Mucosa of stomach (tissue), 1 donor: Measurements from ENCODE around the gene LINS1.

Source experiments
- H3K27me3 ChIP-seq: one replicate; pipeline ENCODE4 v1.7.0; 2013; ENCODE audit warnings: mild to moderate bottlenecking, low read length; ENCODE audit not compliant: control insufficient read depth, insufficient read depth
- H3K36me3 ChIP-seq: one replicate; pipeline ENCODE4 v1.7.0; 2013; ENCODE audit warnings: low read length; ENCODE audit not compliant: control insufficient read depth, insufficient read depth
- H3K4me1 ChIP-seq: one replicate; pipeline ENCODE4 v1.7.0; 2013; ENCODE audit warnings: mild to moderate bottlenecking, low read length; ENCODE audit not compliant: control insufficient read depth, insufficient read depth
- H3K4me3 ChIP-seq: one replicate; pipeline ENCODE4 v1.7.0; 2013; ENCODE audit warnings: low read length
- H3K9ac ChIP-seq: one replicate; pipeline ENCODE4 v1.7.0; 2013; ENCODE audit warnings: mild to moderate bottlenecking, low read length, moderate library complexity
- H3K9me3 ChIP-seq: one replicate; pipeline ENCODE4 v1.7.0; 2013; ENCODE audit warnings: mild to moderate bottlenecking, low read length, moderate library complexity; ENCODE audit not compliant: control insufficient read depth
- donor health status: Pancreatic carcinoma.

Gene LINS1

DNA sequence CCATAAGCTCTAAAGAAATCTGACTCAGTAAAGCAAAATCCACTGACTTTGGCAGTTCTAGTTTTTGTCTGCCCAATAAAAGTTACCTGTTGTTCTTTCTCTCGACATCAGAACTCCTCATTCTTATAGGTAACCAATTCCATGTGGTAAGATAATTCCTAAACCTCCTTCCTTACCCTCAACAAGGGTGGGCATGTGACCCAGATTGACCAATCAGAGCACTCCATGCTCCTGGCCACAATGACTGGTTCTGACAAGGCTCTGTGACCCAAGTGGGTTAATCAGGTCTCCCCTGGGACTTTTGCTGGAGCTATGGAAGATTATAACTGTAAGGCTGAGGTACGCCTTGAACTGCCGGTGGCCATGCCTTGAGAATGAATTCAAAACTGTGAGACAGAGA lies 31.7 kb downstream of the LINS1 start:
- Histone ChIP-seq H3K27me3 (no peaks in the 10 kb centered on the region), H3K9ac (no peak overlapping the region), H3K36me3 (no peaks in the 10 kb centered on the region), H3K4me3 (no peak overlapping the region), H3K9me3 (no peaks in the 10 kb centered on the region), H3K4me1 (no peaks in the 10 kb centered on the region)

DNA sequence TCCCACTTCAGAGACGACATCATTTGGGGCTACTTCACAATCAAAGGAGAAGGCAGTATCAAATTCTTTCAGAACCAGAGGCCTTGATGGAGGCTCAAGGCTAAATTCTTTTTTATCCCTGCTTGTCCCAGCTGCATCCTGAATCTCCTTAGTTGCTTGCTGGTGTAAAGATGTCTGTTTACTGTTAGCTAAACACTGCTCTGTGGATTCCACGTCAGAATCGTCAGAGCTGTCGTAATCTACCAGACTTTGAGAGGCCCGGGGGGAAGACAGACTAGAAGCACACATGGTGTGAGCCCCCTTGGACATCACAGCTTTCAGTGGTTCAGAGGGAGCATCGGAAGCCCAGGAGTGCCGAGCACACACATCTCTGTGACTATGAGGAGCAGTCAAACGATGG lies 32.6 kb downstream of the LINS1 start:
- Histone ChIP-seq H3K4me3 (no peak overlapping the region), H3K27me3 (no peaks in the 10 kb centered on the region), H3K9ac (no peak overlapping the region), H3K4me1 (no peaks in the 10 kb centered on the region), H3K36me3 (no peaks in the 10 kb centered on the region), H3K9me3 (no peaks in the 10 kb centered on the region)

DNA sequence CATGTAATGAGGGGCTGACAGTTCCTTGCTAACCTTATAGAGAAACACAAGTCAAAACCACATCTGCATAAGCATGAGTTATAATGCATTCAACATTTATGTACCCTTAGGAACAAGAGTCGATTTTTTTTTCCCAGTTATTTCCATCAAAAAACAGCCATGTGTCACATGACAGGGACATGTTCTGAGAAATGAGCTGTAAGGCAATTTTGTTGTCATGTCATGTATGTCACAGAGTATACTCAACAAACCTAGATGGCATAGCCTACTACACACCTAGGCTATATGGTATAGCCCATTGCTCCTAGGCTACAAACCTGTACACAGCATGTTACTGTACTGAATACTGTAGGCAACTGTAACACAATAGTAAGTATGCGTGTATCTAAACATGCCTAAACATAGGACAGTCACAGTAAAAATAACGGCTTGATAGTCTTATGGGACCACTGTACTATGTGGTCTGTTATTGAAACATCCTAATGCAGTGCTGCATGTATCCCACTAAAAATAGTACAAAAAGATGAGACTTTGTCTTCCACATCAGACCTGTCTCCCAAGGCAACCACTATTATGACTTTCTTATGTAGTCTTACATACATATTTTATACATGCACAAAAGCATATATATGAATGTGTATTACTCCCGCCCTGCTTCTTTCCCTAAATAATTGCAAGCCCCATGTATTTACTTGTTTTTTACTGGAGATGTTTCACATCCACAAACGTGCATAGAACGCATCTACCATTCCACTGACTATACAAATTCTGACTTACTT lies 34.9 kb downstream of the LINS1 start:
- no peak overlapping the region for H3K9ac ChIP-seq
- H3K4me1 ChIP-seq, result no peaks in the 10 kb centered on the region
- no peaks in the 10 kb centered on the region for H3K27me3 ChIP-seq
- no peaks in the 10 kb centered on the region for H3K36me3 ChIP-seq
- no peak overlapping the region for H3K4me3 ChIP-seq
- H3K9me3 ChIP-seq, result no peaks in the 10 kb centered on the region

DNA sequence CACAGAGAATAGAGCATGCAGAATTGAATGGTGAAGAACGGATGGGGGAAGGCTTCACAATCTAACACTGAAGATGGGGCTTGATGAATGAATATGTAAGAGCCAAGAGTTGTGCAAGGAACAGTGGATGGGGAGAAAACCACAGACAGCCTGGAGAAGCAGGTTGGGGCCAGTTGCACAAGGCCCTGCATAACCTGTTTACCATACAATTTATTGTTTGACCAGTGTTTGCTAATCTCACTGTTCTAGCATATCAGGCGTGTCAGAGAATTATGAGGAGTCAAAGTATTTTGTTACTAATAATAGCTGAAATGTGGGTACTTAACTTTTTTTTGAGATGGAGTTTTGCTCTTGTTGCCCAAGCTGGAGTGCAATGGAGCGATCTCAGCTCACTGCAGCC lies 36.4 kb downstream of the LINS1 start:
- no peaks in the 10 kb centered on the region for H3K36me3 ChIP-seq
- no peaks in the 10 kb centered on the region for H3K4me1 ChIP-seq
- H3K27me3 ChIP-seq, result no peaks in the 10 kb centered on the region
- H3K4me3 ChIP-seq, result no peak overlapping the region
- no peak overlapping the region for H3K9ac ChIP-seq
- H3K9me3 ChIP-seq, result no peaks in the 10 kb centered on the region

DNA sequence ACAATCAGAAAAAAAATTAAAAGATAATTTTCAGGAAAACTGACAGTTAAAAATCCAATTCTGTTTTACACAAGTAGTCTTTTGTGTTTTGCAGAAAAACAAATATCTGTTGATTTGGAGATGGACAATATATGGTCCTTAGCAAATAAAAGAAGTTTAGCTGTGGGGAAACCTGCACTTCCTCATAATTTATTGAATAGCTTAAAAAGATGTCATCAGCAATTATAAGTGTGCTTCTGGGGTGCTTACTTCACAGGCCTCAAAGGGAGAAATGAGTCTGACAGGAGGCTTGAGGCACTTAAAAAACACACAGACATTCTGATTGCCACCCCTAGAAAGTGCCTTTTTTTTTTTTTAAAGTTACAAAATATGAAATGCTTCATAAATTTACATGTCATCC lies 41.7 kb downstream of the LINS1 start:
- Histone ChIP-seq H3K9ac (no peak overlapping the region), H3K9me3 (no peaks in the 10 kb centered on the region), H3K4me1 (no peaks in the 10 kb centered on the region), H3K27me3 (no peaks in the 10 kb centered on the region), H3K36me3 (no peaks in the 10 kb centered on the region), H3K4me3 (no peak overlapping the region)

DNA sequence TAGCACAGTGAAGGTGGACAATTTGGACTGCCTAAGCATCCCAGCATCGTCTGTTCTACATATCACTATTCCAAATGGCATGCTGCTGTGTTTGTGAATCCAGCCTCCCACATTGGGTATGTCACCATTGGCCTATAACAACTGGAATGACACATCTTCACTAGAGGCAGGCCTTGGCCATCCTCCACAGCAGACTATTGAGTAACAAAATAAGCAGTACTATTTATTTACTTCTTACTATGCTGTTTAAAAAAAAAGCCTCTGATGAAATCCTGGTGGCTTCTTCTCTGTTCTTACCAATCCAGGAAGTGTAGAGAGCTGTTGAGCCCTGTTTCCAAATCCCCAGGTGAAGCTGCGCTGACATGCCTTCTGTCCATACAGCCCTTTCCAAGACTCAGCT lies 42.7 kb downstream of the LINS1 start:
- Histone ChIP-seq H3K4me3 (no peak overlapping the region), H3K9me3 (no peaks in the 10 kb centered on the region), H3K4me1 (no peaks in the 10 kb centered on the region), H3K27me3 (no peaks in the 10 kb centered on the region), H3K9ac (no peak overlapping the region), H3K36me3 (no peaks in the 10 kb centered on the region)

DNA sequence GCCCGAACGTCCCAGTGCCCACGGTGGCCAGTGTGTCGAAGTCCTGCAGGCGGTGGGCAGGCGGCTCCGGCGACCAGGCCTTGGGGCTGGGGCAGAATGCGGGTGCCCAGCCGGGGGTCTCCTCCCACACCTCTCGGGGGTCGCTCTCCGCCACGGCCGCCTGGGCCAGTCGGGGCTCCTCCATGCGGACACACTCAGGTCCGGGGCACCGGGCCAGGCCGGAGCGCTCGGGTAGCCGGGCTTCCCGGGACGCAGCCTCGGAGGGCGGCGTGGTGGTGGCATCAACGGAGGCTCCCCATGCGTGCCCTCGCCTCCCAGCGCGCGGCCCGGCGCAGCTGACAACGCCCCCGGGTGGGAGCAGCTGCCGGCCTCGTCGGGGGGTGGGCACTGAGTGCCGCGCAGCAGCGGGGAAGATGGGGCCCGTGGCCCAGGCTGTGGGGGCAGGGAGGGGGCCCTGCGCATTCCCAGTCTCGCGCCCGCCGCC lies 43.2 kb downstream of the LINS1 start:
- no peak overlapping the region for H3K4me3 ChIP-seq
- no peaks in the 10 kb centered on the region for H3K9me3 ChIP-seq
- H3K9ac ChIP-seq, result no peak overlapping the region
- no peaks in the 10 kb centered on the region for H3K36me3 ChIP-seq
- H3K27me3 ChIP-seq, result no peaks in the 10 kb centered on the region
- H3K4me1 ChIP-seq, result no peaks in the 10 kb centered on the region

DNA sequence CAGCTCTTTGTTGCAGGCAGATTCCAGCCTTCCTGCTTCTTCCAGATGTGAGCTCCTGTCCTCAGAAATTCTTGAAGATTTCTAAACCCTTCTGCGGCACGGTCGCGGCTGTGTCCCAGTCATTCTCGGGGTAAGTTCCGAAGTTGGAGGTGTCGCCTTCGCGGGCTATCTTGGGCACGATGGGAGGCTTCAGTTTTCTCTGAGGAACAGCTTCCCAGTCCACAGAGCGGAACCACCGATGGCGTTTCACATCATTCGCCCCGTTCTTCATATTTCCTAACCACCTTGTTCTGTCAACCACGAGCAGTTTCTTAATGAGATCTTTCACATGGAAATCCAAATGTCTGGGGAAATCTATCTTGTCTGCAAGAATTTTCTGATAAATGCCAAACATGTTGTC lies 48.5 kb downstream of the LINS1 start:
- Histone ChIP-seq H3K9ac (no peak overlapping the region), H3K27me3 (no peaks in the 10 kb centered on the region), H3K9me3 (no peaks in the 10 kb centered on the region), H3K4me3 (no peak overlapping the region), H3K36me3 (no peaks in the 10 kb centered on the region), H3K4me1 (no peaks in the 10 kb centered on the region)

- Histone ChIP-seq H3K4me1 (no peaks in the 10 kb centered on the region), H3K9ac (no peak overlapping the region), H3K9me3 (no peaks in the 10 kb centered on the region), H3K27me3 (peaks cover 16% of the 10 kb centered on the region), H3K4me3 (no peak overlapping the region), H3K36me3 (no peaks in the 10 kb centered on the region)
These were observed 54.0 kb downstream of the LINS1 start for GRCh38 chr15:100547961-100548360.

DNA sequence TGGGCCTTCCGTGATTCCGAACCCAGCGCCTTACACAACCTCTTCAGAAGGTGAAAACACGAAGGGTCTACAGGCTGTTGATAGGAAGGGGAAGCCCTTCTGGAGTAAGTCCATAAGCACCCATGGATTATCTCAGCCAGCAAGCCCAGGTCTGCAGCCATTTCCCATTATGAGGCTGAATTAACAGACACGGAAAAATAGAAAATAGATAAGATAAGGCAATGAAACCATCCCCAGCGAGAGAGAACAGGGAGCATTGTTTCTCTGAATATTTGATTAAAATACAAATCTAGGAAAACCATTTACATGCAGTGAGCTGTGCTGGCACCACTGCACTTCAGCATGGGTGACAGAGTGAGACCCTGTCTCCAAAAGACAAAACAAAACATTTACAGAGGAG lies 57.0 kb downstream of the LINS1 start:
- Histone ChIP-seq H3K9me3 (no peaks in the 10 kb centered on the region), H3K9ac (no peak overlapping the region), H3K4me1 (no peaks in the 10 kb centered on the region), H3K4me3 (no peak overlapping the region), H3K36me3 (no peaks in the 10 kb centered on the region), H3K27me3 (peaks cover 16% of the 10 kb centered on the region)

- no peak overlapping the region for H3K4me3 ChIP-seq
- H3K27me3 ChIP-seq, result peaks cover 16% of the 10 kb centered on the region
- no peaks in the 10 kb centered on the region for H3K4me1 ChIP-seq
- H3K36me3 ChIP-seq, result no peaks in the 10 kb centered on the region
- H3K9ac ChIP-seq, result no peak overlapping the region
- H3K9me3 ChIP-seq, result no peaks in the 10 kb centered on the region
These were observed 57.6 kb downstream of the LINS1 start for GRCh38 chr15:100544338-100544841.

DNA sequence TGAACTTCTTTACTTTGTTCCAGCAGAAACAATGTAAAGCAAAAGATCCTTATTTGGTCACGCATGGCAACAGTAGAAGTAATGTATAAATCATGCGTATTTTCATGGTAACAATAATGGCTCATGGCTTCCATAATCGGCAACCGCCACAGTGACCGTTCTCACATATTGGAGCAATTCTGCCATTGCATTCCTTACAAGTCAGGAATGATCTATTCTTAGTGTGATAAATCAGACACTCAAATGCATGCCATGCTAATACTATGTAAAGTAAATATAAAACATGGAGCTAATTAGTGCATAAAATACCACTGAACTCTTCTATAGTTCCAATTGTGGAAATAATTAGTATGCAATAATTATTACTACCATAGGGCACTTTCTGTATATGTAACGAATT lies 59.7 kb downstream of the LINS1 start:
- H3K27me3 ChIP-seq, result peaks cover 16% of the 10 kb centered on the region
- no peak overlapping the region for H3K9ac ChIP-seq
- H3K9me3 ChIP-seq, result no peaks in the 10 kb centered on the region
- no peaks in the 10 kb centered on the region for H3K36me3 ChIP-seq
- no peak overlapping the region for H3K4me3 ChIP-seq
- no peaks in the 10 kb centered on the region for H3K4me1 ChIP-seq
